HepG2 (cell line): ENCODE data around the gene ARHGAP15. TPM values are rescaled to one million over a fixed set of nuclear protein-coding genes. Genes with fewer than 3 reads are reported as not detected.

ENCODE experiments used
- AKNA ChIP-seq: sonication (generic); formaldehyde crosslinking; IDR thresholded peaks from 2 replicates; pipeline ENCODE4 v1.4.0; 2020; ENCODE audit warnings: missing genetic modification reagents, borderline replicate concordance
- DR1 ChIP-seq: sonication (generic); formaldehyde crosslinking; IDR thresholded peaks from 2 replicates; pipeline ENCODE4 v1.8.0; 2021; ENCODE audit warnings: mild to moderate bottlenecking, missing genetic modification reagents, inconsistent platforms
- ETV5 ChIP-seq: IDR thresholded peaks from 2 replicates; pipeline ENCODE4 v1.6.1; 2018; ENCODE audit warnings: missing biosample characterization, missing genetic modification reagents, inconsistent platforms, borderline replicate concordance
- PCBP1 ChIP-seq: fragments of 200-400 bp; formaldehyde crosslinking; IDR thresholded peaks from 2 replicates; pipeline ENCODE4 v1.6.1; 2017; ENCODE audit warnings: mild to moderate bottlenecking, low read depth, low read length, borderline replicate concordance
- ZFP41 ChIP-seq: sonication (generic); formaldehyde crosslinking; IDR thresholded peaks from 2 replicates; pipeline ENCODE4 v1.4.0; 2020; ENCODE audit warnings: mild to moderate bottlenecking, missing genetic modification reagents, borderline replicate concordance
- ZMYM4 ChIP-seq: sonication (generic); formaldehyde crosslinking; IDR thresholded peaks from 2 replicates; pipeline ENCODE4 v1.8.1; 2023; ENCODE audit warnings: mild to moderate bottlenecking, missing genetic modification reagents
- ZNF296 ChIP-seq: sonication (generic); formaldehyde crosslinking; conservative IDR thresholded peaks from 2 replicates; pipeline ENCODE4 v1.5.0; 2020; ENCODE audit warnings: mild to moderate bottlenecking, missing genetic modification reagents
- polyA plus RNA-seq, 8 experiments: library from polyadenylated mRNA; depleted of rRNA in 3 of 8; stranded (reverse) in 7 of 8; unstranded in 1 of 8; fragments of >200 nt; fragmentation: Illumina TruSeq in 4 of 8; extraction: Trizol in 4 of 8; gene quantifications; 2 replicates each; pipeline versions ENCODE4 v1.2.1 to v1.2.3, GENCODE V29; 2011 to 2016; ENCODE audit warnings: low read depth in 4 of 8, missing spikeins in 1 of 8, mixed read lengths in 1 of 8; ENCODE audit not compliant: insufficient read depth in 1 of 8
- total RNA-seq, 5 experiments: library from RNA; depleted of rRNA; stranded (reverse); fragments of >200 nt; fragmentation: Illumina TruSeq; extraction: Trizol; gene quantifications; 2 replicates each; pipeline ENCODE4 v1.2.3, GENCODE V29; 2016; ENCODE audit warnings: low read depth in 1 of 5
- TF ChIP-seq, protein P1 (sequence below): sonication (generic); formaldehyde crosslinking; IDR thresholded peaks from 2 replicates; pipeline ENCODE4 v1.9.0; 2022; ENCODE audit warnings: low read depth, missing genetic modification reagents

The ARHGAP15 gene
- total and polyA plus RNA-seq, 2 of the 13 experiments (the other 11 are each of a cell fraction or from before 2014, with no cell fraction given) = 0.04 TPM; not detected in 1

DNA sequence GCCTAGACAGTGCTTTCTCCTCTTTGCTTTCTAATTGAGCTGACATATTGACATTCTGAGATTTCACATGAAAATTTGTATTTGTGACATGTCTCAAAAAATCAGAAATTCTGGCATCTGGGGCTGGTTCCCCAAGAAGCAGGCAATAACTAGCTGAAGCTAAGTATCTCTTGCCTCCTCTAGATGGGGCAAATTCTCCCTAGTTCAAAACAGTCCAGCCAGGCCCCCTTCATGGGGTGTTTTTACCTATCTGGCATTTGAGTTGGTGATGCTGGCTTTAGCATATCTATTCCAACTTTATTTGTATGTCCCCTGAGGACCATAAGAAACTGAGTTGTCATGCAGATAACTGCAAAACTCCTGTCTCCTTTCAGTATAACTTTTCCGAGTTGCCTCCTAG, 39.9 kb downstream of the ARHGAP15 start (continued):
- TF ChIP-seq AKNA (CRISPR knock-in tag) = no peak
- TF ChIP-seq ZNF296 (CRISPR knock-in tag) = no peak
- no peak for TF ChIP-seq ETV5
- no peak for TF ChIP-seq ZMYM4 (CRISPR knock-in tag)
- TF ChIP-seq, protein P1, sequence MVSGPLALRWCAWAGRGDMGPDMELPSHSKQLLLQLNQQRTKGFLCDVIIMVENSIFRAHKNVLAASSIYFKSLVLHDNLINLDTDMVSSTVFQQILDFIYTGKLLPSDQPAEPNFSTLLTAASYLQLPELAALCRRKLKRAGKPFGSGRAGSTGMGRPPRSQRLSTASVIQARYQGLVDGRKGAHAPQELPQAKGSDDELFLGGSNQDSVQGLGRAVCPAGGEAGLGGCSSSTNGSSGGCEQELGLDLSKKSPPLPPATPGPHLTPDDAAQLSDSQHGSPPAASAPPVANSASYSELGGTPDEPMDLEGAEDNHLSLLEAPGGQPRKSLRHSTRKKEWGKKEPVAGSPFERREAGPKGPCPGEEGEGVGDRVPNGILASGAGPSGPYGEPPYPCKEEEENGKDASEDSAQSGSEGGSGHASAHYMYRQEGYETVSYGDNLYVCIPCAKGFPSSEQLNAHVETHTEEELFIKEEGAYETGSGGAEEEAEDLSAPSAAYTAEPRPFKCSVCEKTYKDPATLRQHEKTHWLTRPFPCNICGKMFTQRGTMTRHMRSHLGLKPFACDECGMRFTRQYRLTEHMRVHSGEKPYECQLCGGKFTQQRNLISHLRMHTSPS (CRISPR knock-in tag) = no peak
- no peak for TF ChIP-seq ZFP41
- TF ChIP-seq PCBP1 = no peak
- no peak for TF ChIP-seq DR1 (CRISPR knock-in tag)
